Activated naive CD8-positive, alpha-beta T cell treated with anti-CD3 and anti-CD28 coated beads, Interleukin-2, amount 50 U/mL, for 24 hours (primary cell): ENCODE data around the gene ZNF516.

Experiments used
- ATAC-seq: fragments of 150-1000 bp; cut with Tn5 transposase; one replicate; pipeline ENCODE4 v1.10.0; 2021
- DNase-seq: peaks from one replicate; pipeline ENCODE4 v3.0.0; 2021
- H3K27ac Mint-ChIP-seq: one replicate; pipeline ENCODE4 v1.8.0; 2021; ENCODE audit warnings: mild to moderate bottlenecking, mixed read lengths
- H3K27me3 Mint-ChIP-seq: one replicate; pipeline ENCODE4 v1.8.0; 2021; ENCODE audit warnings: mixed read lengths
- H3K36me3 Mint-ChIP-seq: one replicate; pipeline ENCODE4 v1.8.0; 2021; ENCODE audit warnings: low read depth, mixed read lengths
- H3K4me1 Mint-ChIP-seq: one replicate; pipeline ENCODE4 v1.8.0; 2021; ENCODE audit warnings: mixed read lengths
- H3K4me3 Mint-ChIP-seq: one replicate; pipeline ENCODE4 v1.8.0; 2021; ENCODE audit warnings: mild to moderate bottlenecking, moderate library complexity, mixed read lengths
- H3K9me3 Mint-ChIP-seq: one replicate; pipeline ENCODE4 v1.8.0; 2021; ENCODE audit warnings: mixed read lengths

The ZNF516 gene

GRCh38 chr18:76315722-76316230 lies 179.3 kb downstream of the ZNF516 start:
- Mint-ChIP-seq H3K4me1 (no peaks in the 10 kb centered on the region), H3K27me3 (no peaks in the 10 kb centered on the region), H3K9me3 (no peaks in the 10 kb centered on the region), H3K36me3 (no peaks in the 10 kb centered on the region), H3K4me3 (no peak overlapping the region), H3K27ac (no peak overlapping the region)
- ATAC-seq (no peak), DNase-seq (no peak)

DNA sequence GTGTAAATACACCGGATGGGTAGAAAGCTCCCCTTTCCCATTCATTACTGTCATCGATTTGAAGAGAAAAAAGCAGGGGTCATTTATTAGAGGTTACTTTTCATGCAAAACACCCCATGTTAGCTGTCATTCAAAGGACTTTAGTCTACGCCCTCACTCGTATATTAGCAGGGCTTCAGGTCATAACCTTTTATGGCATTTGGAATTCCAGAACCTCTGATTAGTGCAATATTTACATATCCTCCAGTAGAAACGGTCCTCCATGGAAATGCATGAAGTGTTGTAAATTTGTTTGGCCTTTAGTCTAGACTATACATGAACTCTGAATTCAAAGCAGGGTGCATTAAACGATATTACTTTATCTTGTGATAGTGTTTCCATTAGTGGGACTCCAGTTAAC lies 180.5 kb downstream of the ZNF516 start:
- Mint-ChIP-seq H3K4me3 (no peak overlapping the region), H3K27ac (no peak overlapping the region), H3K36me3 (no peaks in the 10 kb centered on the region), H3K4me1 (no peaks in the 10 kb centered on the region), H3K27me3 (no peaks in the 10 kb centered on the region), H3K9me3 (no peaks in the 10 kb centered on the region)
- DNase-seq (no peak), ATAC-seq (no peak)

DNA sequence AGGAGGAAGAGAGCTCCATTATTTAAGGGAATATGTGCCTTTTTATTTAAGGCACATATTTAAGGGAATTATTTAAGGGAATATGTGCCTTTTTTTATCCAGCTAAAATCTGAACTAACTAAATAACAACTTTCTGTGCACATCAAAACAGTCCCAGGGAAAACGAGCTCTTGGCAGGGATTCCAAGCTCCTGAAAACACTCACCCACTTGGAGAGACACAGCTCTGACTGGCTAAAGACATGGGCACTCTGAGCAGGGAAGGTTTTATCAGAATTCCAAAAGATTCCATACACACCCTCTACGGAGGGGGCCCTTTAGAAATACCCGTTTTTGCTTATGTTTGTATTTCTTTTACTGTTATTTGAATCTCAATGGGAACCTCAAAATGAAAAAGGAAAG lies 181.0 kb downstream of the ZNF516 start:
- Mint-ChIP-seq H3K4me3 (no peak overlapping the region), H3K9me3 (no peaks in the 10 kb centered on the region), H3K27ac (no peak overlapping the region), H3K4me1 (no peaks in the 10 kb centered on the region), H3K27me3 (no peaks in the 10 kb centered on the region), H3K36me3 (no peaks in the 10 kb centered on the region)
- ATAC-seq (no peak), DNase-seq (no peak)
